ENCODE results near the gene HINT3. TPM values are rescaled to one million over a fixed set of nuclear protein-coding genes. Genes with fewer than 3 reads are reported as not detected.
"Not testable (repeated sequence)": the region's sequence is repeated elsewhere in the genome, so short reads cannot be mapped to it uniquely, and the experiment has no call there.

HINT3 gene
- total RNA-seq, 1 experiment from 2014 or later = 13.6 TPM

DNA sequence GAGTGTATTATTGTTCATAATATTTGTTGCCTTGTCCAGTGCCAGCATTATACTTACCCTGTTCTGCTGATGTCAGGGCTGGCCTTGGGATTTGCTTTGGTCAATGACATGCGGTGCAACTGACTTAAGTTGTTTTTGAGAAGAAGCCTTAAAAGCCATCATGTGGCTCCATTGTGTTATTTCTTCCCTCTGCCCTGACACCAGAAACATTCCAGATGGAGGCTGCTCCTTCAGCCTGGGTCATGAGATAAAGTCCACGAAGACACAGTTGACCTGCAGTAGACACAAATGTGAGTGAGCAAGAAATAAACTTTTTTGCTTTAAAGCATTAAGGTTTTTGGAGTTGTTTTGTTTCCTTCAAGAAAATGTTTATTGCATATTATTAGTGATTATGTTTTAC is 7.5 kb upstream of the HINT3 start:
- Histone ChIP-seq H3K4me2 (no peak overlapping the region), H3K27ac (peak overlapping the region; percentile 98), H3K9me2 (ENCODE audit: insufficient read depth) (no peaks in the 10 kb centered on the region), H3K4me1 (replicated peaks; ENCODE audit: insufficient read depth) (peaks cover 50% of the 10 kb centered on the region), H3F3A (ENCODE audit: insufficient read depth, low read depth) (peaks cover 24% of the 10 kb centered on the region), H3K9me3 (ENCODE audit: insufficient read depth, low read depth) (no peaks in the 10 kb centered on the region), H3K4me3 (no peak overlapping the region), H4K20me1 (ENCODE audit: insufficient read depth) (no peaks in the 10 kb centered on the region), H3K79me2 (ENCODE audit: low read depth) (no peaks in the 10 kb centered on the region), H2AFZ (no peak overlapping the region), H3K27me3 (ENCODE audit: insufficient read depth, low read depth) (no peaks in the 10 kb centered on the region), H3K36me3 (ENCODE audit: low read depth) (no peaks in the 10 kb centered on the region)
- POLR2A ChIA-PET (ENCODE audit: unreplicated experiment) = interaction anchor here (0.6 kb wide), 1 partner anchor 159 kb away, joined by 6 read pairs; no protein-coding TSS in a partner anchor
- TF ChIP-seq, protein P1, sequence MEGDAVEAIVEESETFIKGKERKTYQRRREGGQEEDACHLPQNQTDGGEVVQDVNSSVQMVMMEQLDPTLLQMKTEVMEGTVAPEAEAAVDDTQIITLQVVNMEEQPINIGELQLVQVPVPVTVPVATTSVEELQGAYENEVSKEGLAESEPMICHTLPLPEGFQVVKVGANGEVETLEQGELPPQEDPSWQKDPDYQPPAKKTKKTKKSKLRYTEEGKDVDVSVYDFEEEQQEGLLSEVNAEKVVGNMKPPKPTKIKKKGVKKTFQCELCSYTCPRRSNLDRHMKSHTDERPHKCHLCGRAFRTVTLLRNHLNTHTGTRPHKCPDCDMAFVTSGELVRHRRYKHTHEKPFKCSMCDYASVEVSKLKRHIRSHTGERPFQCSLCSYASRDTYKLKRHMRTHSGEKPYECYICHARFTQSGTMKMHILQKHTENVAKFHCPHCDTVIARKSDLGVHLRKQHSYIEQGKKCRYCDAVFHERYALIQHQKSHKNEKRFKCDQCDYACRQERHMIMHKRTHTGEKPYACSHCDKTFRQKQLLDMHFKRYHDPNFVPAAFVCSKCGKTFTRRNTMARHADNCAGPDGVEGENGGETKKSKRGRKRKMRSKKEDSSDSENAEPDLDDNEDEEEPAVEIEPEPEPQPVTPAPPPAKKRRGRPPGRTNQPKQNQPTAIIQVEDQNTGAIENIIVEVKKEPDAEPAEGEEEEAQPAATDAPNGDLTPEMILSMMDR (conservative IDR thresholded peaks at IDR 0.05) = no peak
- TF ChIP-seq EZH2 (IDR thresholded peaks at IDR 0.05; ENCODE audit: low read depth) = no peak
- CTCF ChIA-PET = no interaction called here
- intact Hi-C loops (cut with micrococcal nuclease; ENCODE audit: unreplicated experiment) = loop anchor here (10.0 kb wide), 1 partner anchor 754 kb away; no protein-coding TSS in a partner anchor
- no peak for DNase-seq
- no TSS peak for BruUV-seq (replicated peaks)

GRCh38 chr6:125950293-125950692 is 6.3 kb upstream of the HINT3 start:
- H3K4me2 ChIP-seq = no peak overlapping the region
- no peak overlapping the region for H2AFZ ChIP-seq
- peaks cover 38% of the 10 kb centered on the region for H3K4me1 ChIP-seq (replicated peaks; ENCODE audit: insufficient read depth)
- H3K79me2 ChIP-seq (ENCODE audit: low read depth) = no peaks in the 10 kb centered on the region
- H3K4me3 ChIP-seq = no peak overlapping the region
- no peaks in the 10 kb centered on the region for H3K27me3 ChIP-seq (ENCODE audit: insufficient read depth, low read depth)
- H3K9me2 ChIP-seq (ENCODE audit: insufficient read depth) = no peaks in the 10 kb centered on the region
- H3K9me3 ChIP-seq (ENCODE audit: insufficient read depth, low read depth) = no peaks in the 10 kb centered on the region
- TF ChIP-seq EZH2 (IDR thresholded peaks at IDR 0.05; ENCODE audit: low read depth) = no peak
- TF ChIP-seq, protein P1 (conservative IDR thresholded peaks at IDR 0.05) = no peak
- no peak overlapping the region for H3K27ac ChIP-seq
- H4K20me1 ChIP-seq (ENCODE audit: insufficient read depth) = no peaks in the 10 kb centered on the region
- peak; percentile 33 to 67 for DNase-seq
- H3K36me3 ChIP-seq (ENCODE audit: low read depth) = no peaks in the 10 kb centered on the region
- POLR2A ChIA-PET (ENCODE audit: unreplicated experiment) = interaction anchor here (0.6 kb wide), 2 partner anchors 16 to 31 kb away, joined by 3 to 6 read pairs; no protein-coding TSS in a partner anchor
- peaks cover 18% of the 10 kb centered on the region for H3F3A ChIP-seq (ENCODE audit: insufficient read depth, low read depth)
- intact Hi-C loops (cut with micrococcal nuclease; ENCODE audit: unreplicated experiment) = no loop called here
- BruUV-seq (replicated peaks) = no TSS peak
- CTCF ChIA-PET = no interaction called here

DNA sequence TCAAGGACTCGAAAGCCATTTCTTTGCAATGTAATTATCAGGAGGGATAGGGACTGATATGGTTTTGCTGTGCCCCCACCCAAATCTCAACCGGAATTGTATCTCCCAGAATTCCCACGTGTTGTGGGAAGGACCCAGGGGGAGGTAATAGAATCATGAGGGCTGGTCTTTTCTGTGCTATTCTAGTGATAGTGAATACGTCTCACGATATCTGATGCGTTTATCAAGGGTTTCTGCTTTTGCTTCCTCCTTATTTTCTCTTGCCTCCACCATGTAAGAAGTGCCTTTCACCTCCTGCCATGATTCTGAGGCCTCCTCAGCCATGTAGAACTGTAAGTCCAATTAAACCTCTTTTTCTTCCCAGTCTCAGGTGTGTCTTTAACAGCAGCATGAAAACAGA is 5.9 kb upstream of the HINT3 start:
- H3F3A ChIP-seq (ENCODE audit: insufficient read depth, low read depth) = peaks cover 14% of the 10 kb centered on the region
- H3K4me3 ChIP-seq; H3K79me2 ChIP-seq (ENCODE audit: low read depth); BruUV-seq (replicated peaks); H3K36me3 ChIP-seq (ENCODE audit: low read depth); H3K27ac ChIP-seq; H3K9me2 ChIP-seq (ENCODE audit: insufficient read depth); H3K9me3 ChIP-seq (ENCODE audit: insufficient read depth, low read depth); H2AFZ ChIP-seq; H3K27me3 ChIP-seq (ENCODE audit: insufficient read depth, low read depth); CTCF ChIA-PET; H4K20me1 ChIP-seq (ENCODE audit: insufficient read depth); intact Hi-C loops (cut with micrococcal nuclease; ENCODE audit: unreplicated experiment); H3K4me2 ChIP-seq: not testable (repeated sequence)
- POLR2A ChIA-PET (ENCODE audit: unreplicated experiment) = interaction anchor here (0.6 kb wide), 1 partner anchor 17 kb away, joined by 6 read pairs; no protein-coding TSS in a partner anchor
- peaks cover 34% of the 10 kb centered on the region for H3K4me1 ChIP-seq (replicated peaks; ENCODE audit: insufficient read depth)
- DNase-seq = peak in 1 of 2 experiments; percentile 33

DNA sequence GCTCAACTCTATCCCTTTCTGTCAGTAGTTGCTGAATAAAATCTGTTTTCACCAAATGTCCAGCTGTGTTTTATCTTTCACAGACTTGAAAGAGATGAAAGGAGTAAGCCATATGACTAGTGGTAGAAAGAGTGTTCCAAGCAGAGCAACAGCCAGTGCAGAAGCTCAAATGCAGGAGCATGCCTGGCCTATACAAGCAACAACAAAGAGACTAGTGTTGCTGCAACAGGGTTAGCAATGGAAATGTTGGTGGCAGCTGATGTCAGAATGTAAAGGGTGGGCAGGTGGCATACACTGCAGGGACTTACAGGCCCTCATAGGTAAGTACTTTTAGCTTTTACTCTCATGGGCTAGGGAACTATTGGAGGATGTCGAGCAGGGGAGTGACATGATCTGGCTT is 5.2 kb upstream of the HINT3 start:
- POLR2A ChIA-PET (ENCODE audit: unreplicated experiment) = interaction anchor here (0.5 kb wide), 1 partner anchor 33 kb away, joined by 3 read pairs; no protein-coding TSS in a partner anchor
- no peaks in the 10 kb centered on the region for H3K36me3 ChIP-seq (ENCODE audit: low read depth)
- no peaks in the 10 kb centered on the region for H3K79me2 ChIP-seq (ENCODE audit: low read depth)
- no peak overlapping the region for H3K27ac ChIP-seq
- H3F3A ChIP-seq (ENCODE audit: insufficient read depth, low read depth) = peaks cover 10% of the 10 kb centered on the region
- no peak overlapping the region for H3K4me3 ChIP-seq
- H3K4me1 ChIP-seq (replicated peaks; ENCODE audit: insufficient read depth) = peaks cover 34% of the 10 kb centered on the region
- no peaks in the 10 kb centered on the region for H4K20me1 ChIP-seq (ENCODE audit: insufficient read depth)
- intact Hi-C loops (cut with micrococcal nuclease; ENCODE audit: unreplicated experiment) = no loop called here
- no peak overlapping the region for H3K4me2 ChIP-seq
- DNase-seq = no peak
- CTCF ChIA-PET = no interaction called here
- no peak overlapping the region for H2AFZ ChIP-seq
- no peaks in the 10 kb centered on the region for H3K9me2 ChIP-seq (ENCODE audit: insufficient read depth)
- no peak for TF ChIP-seq EZH2 (IDR thresholded peaks at IDR 0.05; ENCODE audit: low read depth)
- TF ChIP-seq, protein P1 (conservative IDR thresholded peaks at IDR 0.05) = no peak
- no peaks in the 10 kb centered on the region for H3K27me3 ChIP-seq (ENCODE audit: insufficient read depth, low read depth)
- H3K9me3 ChIP-seq (ENCODE audit: insufficient read depth, low read depth) = no peaks in the 10 kb centered on the region
- BruUV-seq (replicated peaks) = no TSS peak

Measured in PC-9 (cell line).